Measurements from ENCODE around the gene GPER1. TPM values are rescaled to one million over a fixed set of nuclear protein-coding genes. Genes with fewer than 3 reads are reported as not detected.
A peak's percentile ranks its signal among the peaks of the same experiment; 100 is the strongest.

Gene GPER1
- total and polyA plus RNA-seq, 4 donors = 3.7 to 7.7 (median 6.3) TPM

DNA sequence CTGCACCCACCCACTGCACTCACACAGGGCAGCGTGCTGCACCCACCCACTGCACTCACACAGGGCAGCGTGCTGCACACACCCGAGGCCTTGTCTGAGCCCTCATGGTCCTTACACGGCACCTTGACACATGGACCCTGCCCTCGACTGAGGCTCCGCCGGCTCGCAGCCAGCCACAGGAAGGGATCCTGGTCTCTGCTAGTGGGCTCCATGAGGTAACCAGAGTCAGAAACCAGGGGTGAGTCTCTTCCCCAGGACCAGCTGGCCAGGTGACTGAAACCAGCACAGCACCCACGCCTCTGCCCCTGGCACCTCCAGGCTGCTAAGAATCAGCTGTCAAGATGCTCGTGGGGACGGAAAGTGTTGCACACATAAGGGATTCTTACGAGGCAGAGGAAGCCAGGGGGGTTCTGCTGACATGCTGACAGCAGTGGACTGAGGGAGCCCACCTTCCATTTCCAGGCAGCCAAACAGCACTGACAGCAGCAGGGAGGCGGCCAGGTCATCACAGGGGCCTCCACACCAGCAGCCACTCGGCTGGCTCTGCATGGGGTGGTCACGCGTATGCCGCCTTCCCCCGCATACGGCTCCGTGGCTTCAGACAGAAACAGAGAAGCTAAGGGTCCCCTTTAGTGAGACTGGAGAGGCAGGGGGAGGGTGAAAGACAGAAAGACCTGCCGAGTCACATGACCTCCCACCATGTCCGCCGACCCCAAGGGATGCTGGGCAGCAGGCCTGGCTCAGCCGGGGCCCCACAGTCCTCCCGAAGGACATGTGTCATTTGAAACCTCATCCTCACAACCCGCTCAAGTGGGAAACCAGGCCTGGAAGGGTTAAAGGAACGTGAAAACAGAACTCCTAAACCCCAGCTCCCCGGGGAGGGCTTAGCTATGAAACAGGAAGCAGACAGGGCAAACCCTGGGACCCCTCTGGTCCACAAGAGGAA, 34.2 kb downstream of the GPER1 start:
- H3K27ac ChIP-seq (ENCODE audit: low read depth in 1 of 2, low read length in 1 of 2) = peak overlapping the region in 1 of 2 donors; percentile 39

GRCh38 chr7:1122832-1123501, 35.1 kb downstream of the GPER1 start:
- DNase-seq (no peak), ATAC-seq (ENCODE audit: insufficient read depth, low FRiP score) (no peak)
- 78 to 80% methylated on average over 31 of the region's 31 CpGs for WGBS, 2 donors
- Histone ChIP-seq H3K36me3 (ENCODE audit: control insufficient read depth in 4 of 4, insufficient read depth in 4 of 4, low read length in 4 of 4) (peaks cover 0 to 9% (median 1%) of the 10 kb centered on the region in 4 donors), H3K9ac (ENCODE audit: insufficient read depth in 1 of 2, low read length in 2 of 2) (no peak overlapping the region), H3K27ac (ENCODE audit: low read depth in 1 of 2, low read length in 1 of 2) (peak overlapping the region in 1 of 2 donors; percentile 39), H3K9me3 (ENCODE audit: control insufficient read depth in 4 of 4, insufficient read depth in 3 of 4, low read length in 3 of 4) (no peaks in the 10 kb centered on the region), H3K27me3 (ENCODE audit: control insufficient read depth in 3 of 3, insufficient read depth in 3 of 3, low read length in 2 of 3) (no peaks in the 10 kb centered on the region), H3K4me3 (no peak overlapping the region), H3K4me1 (ENCODE audit: control insufficient read depth in 5 of 5, insufficient read depth in 5 of 5, low read length in 5 of 5) (peaks cover 0 to 8% (median 0%) of the 10 kb centered on the region in 5 donors)
- no peak for TF ChIP-seq CTCF (IDR thresholded peaks at IDR 0.05; ENCODE audit: control extremely low read depth, extremely low read depth)

More for the DNA sequence above, 34.2 kb downstream of the GPER1 start:
- ATAC-seq (ENCODE audit: insufficient read depth, low FRiP score) (no peak), DNase-seq (no peak)
- peaks cover 0 to 9% (median 1%) of the 10 kb centered on the region in 4 donors for H3K36me3 ChIP-seq (ENCODE audit: control insufficient read depth in 4 of 4, insufficient read depth in 4 of 4, low read length in 4 of 4)
- WGBS, 2 donors = 83 to 86% methylated on average over 28 of the region's 28 CpGs
- H3K4me3 ChIP-seq = no peak overlapping the region
- H3K27me3 ChIP-seq (ENCODE audit: control insufficient read depth in 3 of 3, insufficient read depth in 3 of 3, low read length in 2 of 3) = no peaks in the 10 kb centered on the region
- no peak for TF ChIP-seq CTCF (IDR thresholded peaks at IDR 0.05; ENCODE audit: control extremely low read depth, extremely low read depth)
- no peaks in the 10 kb centered on the region for H3K9me3 ChIP-seq (ENCODE audit: control insufficient read depth in 4 of 4, insufficient read depth in 3 of 4, low read length in 3 of 4)
- H3K9ac ChIP-seq (ENCODE audit: insufficient read depth in 1 of 2, low read length in 2 of 2) = no peak overlapping the region
- peaks cover 0 to 8% (median 0%) of the 10 kb centered on the region in 5 donors for H3K4me1 ChIP-seq (ENCODE audit: control insufficient read depth in 5 of 5, insufficient read depth in 5 of 5, low read length in 5 of 5)

DNA sequence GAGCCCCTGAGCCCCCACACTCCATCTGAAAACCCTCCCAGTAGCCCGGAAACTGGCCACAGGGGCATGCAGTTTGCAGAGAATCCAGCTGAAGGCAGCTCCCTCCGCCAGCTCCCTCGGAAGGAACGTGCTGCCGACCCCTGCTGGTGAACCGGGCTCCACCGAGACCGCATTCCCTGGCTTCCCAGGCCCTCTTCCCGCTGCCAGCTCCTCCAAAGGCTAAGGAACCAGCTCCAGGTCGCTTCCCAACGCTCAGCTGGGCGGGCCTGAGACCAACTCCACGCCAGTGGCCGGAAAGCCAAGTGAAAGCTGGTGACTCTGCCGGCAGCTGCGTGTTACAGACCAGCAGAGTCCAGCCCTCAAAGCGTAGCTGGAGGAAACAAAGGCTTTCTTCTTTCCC, 35.8 kb downstream of the GPER1 start:
- Histone ChIP-seq H3K9ac (ENCODE audit: insufficient read depth in 1 of 2, low read length in 2 of 2) (no peak overlapping the region), H3K36me3 (ENCODE audit: control insufficient read depth in 4 of 4, insufficient read depth in 4 of 4, low read length in 4 of 4) (peaks cover 0 to 9% (median 1%) of the 10 kb centered on the region in 4 donors), H3K4me3 (no peak overlapping the region), H3K27ac (ENCODE audit: low read depth in 1 of 2, low read length in 1 of 2) (peak overlapping the region; percentile 6 to 62), H3K27me3 (ENCODE audit: control insufficient read depth in 3 of 3, insufficient read depth in 3 of 3, low read length in 2 of 3) (no peaks in the 10 kb centered on the region), H3K9me3 (ENCODE audit: control insufficient read depth in 4 of 4, insufficient read depth in 3 of 4, low read length in 3 of 4) (no peaks in the 10 kb centered on the region), H3K4me1 (ENCODE audit: control insufficient read depth in 5 of 5, insufficient read depth in 5 of 5, low read length in 5 of 5) (peaks cover 0 to 8% (median 0%) of the 10 kb centered on the region in 5 donors)
- TF ChIP-seq CTCF (IDR thresholded peaks at IDR 0.05; ENCODE audit: control extremely low read depth, extremely low read depth) = peak; percentile 29
- WGBS, 2 donors = 46 to 59% methylated on average over 17 of the region's 17 CpGs
- DNase-seq = peak; percentile 81 to 87 (median 84)
- peak; percentile 78 for ATAC-seq (ENCODE audit: insufficient read depth, low FRiP score)

Measured in lung (tissue), 12 donors.